Ovary (tissue), 9 donors: ENCODE measurements around the gene GNL3. TPM values are rescaled to one million over a fixed set of nuclear protein-coding genes. Genes with fewer than 3 reads are reported as not detected.
"Not testable (repeated sequence)": the region's sequence is repeated elsewhere in the genome, so short reads cannot be mapped to it uniquely, and the experiment has no call there.

Experiments used
- DNase-seq, 5 donors: peaks; one replicate each; pipeline ENCODE4 v3.0.0-alpha.2; 2019 to 2020
- H3K27ac ChIP-seq, 2 donors: fragments of 200-600 bp; one replicate each; pipeline versions ENCODE4 v1.5.1 to v1.8.0; 2019 to 2022
- H3K27me3 ChIP-seq: fragments of 200-600 bp; one replicate; pipeline ENCODE4 v1.8.0; 2022
- H3K36me3 ChIP-seq: fragments of 200-600 bp; sonication (generic); one replicate; pipeline ENCODE4 v1.5.1; 2019
- H3K4me1 ChIP-seq: one replicate; pipeline ENCODE4 v1.8.1; 2013; ENCODE audit warnings: mild to moderate bottlenecking, moderate library complexity; ENCODE audit not compliant: insufficient read depth
- H3K4me3 ChIP-seq: fragments of 200-600 bp; sonication (generic); one replicate; pipeline ENCODE4 v1.5.1; 2017
- H3K9me3 ChIP-seq, 2 donors: fragments of 200-600 bp in 1 of 2; sonication (generic) in 1 of 2; one replicate each; pipeline versions ENCODE4 v1.5.1 to v1.8.1; 2013 to 2019; ENCODE audit warnings: mild to moderate bottlenecking in 1 of 2, moderate library complexity in 1 of 2
- CTCF ChIP-seq, 3 donors: fragments of 450-650 bp in 2 of 3; fragments of 200-600 bp in 1 of 3; IDR thresholded peaks; one replicate each; pipeline versions ENCODE4 v1.5.1 to v1.8.0; 2016 to 2022; ENCODE audit warnings: antibody characterized with exemption in 3 of 3, mild to moderate bottlenecking in 1 of 3
- EP300 ChIP-seq: sonication (generic); formaldehyde crosslinking; IDR thresholded peaks from one replicate; pipeline ENCODE4 v1.6.1; 2017; ENCODE audit warnings: antibody characterized with exemption
- POLR2A ChIP-seq: fragments of 450-650 bp; IDR thresholded peaks from one replicate; pipeline ENCODE4 v1.6.1; 2017; ENCODE audit warnings: antibody characterized with exemption, mild to moderate bottlenecking, moderate library complexity
- WGBS, 3 donors: extraction: QIAGEN DNeasy Blood & Tissue Kit in 1 of 3; methylation state at CpG; one replicate each; pipeline versions ENCODE4 v1.1.5 to v1.1.7; 2013 to 2017; 5-methylcytosine and 5-hydroxymethylcytosine counted together
- intact Hi-C, 4 donors: fragments of 100-400 bp; cut with DNase I; formaldehyde crosslinking; loops; one replicate each; pipeline versions ENCODE4 v1.11.0 to v1.15.1; 2022 to 2023
- polyA plus RNA-seq, 2 donors: library from polyadenylated mRNA; stranded (reverse); fragments of 200-250 nt in 1 of 2; fragments of 350-450 nt in 1 of 2; fragmentation: Illumina TruSeq in 1 of 2; extraction: RNeasy Lipid Tissue Mini Kit (QIAGEN cat#74804) in 1 of 2; gene quantifications; one replicate each; pipeline ENCODE4 v1.2.3, GENCODE V29; 2013 to 2014
- total RNA-seq, 7 donors: library from RNA; depleted of rRNA in 2 of 7; stranded (reverse); fragments of >200 nt in 2 of 7; fragmentation: NEBNext Ultra II Directional in 3 of 7; extraction: Animal tissue kit (Norgen Biotek cat#: 25700) in 3 of 7; gene quantifications; one replicate each; pipeline versions ENCODE4 v1.1.0 to v1.2.4, GENCODE V29; 2016 to 2023
- donor health status: DM: no; HTN: no; CAD: no; lungs with moderate emphysema.
- donor health status: DM: no; HTN: no; CAD: no.
- donor health status: Bipolar disorder and iron deficiency.
- donor health status: DM: yes; HTN: yes; CAD: no.
- donor health status: DM: no; HTN: no; CAD: no.
- donor health status: DM: yes; HTN: yes; CAD: no.

Gene GNL3
- total and polyA plus RNA-seq, 9 donors: 39.6 to 82.7 (median 59.3) TPM

DNA sequence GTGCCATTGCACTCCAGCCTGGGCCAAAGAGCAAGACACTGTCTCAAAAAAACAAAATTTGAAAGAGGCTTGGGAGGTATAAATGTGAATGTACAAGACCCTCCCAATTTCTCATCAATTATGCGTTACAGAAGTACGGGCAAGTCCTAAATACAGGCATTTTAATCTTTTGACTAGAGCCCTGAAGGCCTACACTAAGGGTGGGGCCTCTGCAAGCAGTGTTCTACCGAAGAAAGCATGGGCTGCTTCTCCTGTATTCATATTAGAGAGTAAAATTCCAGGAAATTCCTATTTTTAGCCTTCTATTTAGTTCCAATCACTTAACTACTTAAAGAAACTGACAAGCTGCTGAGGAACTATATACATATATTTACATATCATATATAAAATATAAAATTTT is 25.8 kb upstream of the GNL3 start:
- Histone ChIP-seq H3K27me3 (no peaks in the 10 kb centered on the region), H3K4me3 (no peak overlapping the region), H3K36me3 (no peaks in the 10 kb centered on the region), H3K9me3 (no peaks in the 10 kb centered on the region), H3K4me1 (peaks cover 2% of the 10 kb centered on the region), H3K27ac (no peak overlapping the region)
- intact Hi-C loops: no loop called here
- WGBS, 3 donors: 60 to 88% (median 62%) methylated on average over 3 of the region's 3 CpGs
- DNase-seq: no peak
- TF ChIP-seq EP300 (no peak), CTCF (IDR thresholded peaks at IDR 0.05) (no peak), POLR2A (no peak)

DNA sequence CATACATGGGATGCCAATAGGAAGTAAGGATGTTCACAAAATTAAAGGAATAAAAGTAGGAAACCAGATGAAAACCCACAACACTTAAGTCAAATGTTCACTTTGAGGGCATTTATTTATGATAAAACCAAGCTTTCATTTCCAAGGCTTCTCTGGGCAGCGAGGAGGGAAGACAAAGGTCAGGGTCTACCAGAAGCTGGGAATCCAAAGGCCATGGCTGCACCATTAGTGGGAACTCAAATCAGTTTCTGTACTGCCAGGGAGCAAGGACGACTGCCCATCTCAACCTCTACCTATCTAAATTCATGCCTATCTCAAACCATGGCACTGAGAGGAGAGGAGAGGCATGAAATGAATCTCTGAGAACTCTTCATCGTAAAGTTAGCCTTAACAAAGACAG is 22.7 kb upstream of the GNL3 start:
- Histone ChIP-seq H3K9me3 (no peaks in the 10 kb centered on the region), H3K27me3 (no peaks in the 10 kb centered on the region), H3K27ac (no peak overlapping the region), H3K4me1 (peaks cover 4% of the 10 kb centered on the region), H3K36me3 (no peaks in the 10 kb centered on the region), H3K4me3 (no peak overlapping the region)
- TF ChIP-seq CTCF (IDR thresholded peaks at IDR 0.05) (no peak), POLR2A (no peak)
- DNase-seq: no peak
- intact Hi-C loops: no loop called here
- WGBS, 3 donors: 59 to 72% (median 70%) methylated on average over 3 of the region's 3 CpGs

- DNase-seq: peak in 4 of 5 donors; percentile 25 to 51 (median 32)
- WGBS, 3 donors: 20 to 28% (median 21%) methylated on average over 9 of the region's 9 CpGs
- TF ChIP-seq POLR2A: no peak
- TF ChIP-seq CTCF (IDR thresholded peaks at IDR 0.05): no peak
- TF ChIP-seq EP300: no peak
- Histone ChIP-seq H3K4me3 (no peak overlapping the region), H3K27ac (no peak overlapping the region), H3K36me3 (no peaks in the 10 kb centered on the region), H3K9me3 (no peaks in the 10 kb centered on the region), H3K27me3 (no peaks in the 10 kb centered on the region), H3K4me1 (peaks cover 4% of the 10 kb centered on the region)
- intact Hi-C loops: no loop called here
Measured at GRCh38 chr3:52670621-52671521, 15.0 kb upstream of the GNL3 start.

- H3K27ac ChIP-seq: no peak overlapping the region
- no peaks in the 10 kb centered on the region for H3K36me3 ChIP-seq
- WGBS, 3 donors: 41 to 54% (median 51%) methylated on average over 1 of the region's 1 CpG
Measured at GRCh38 chr3:52671676-52672075, 14.2 kb upstream of the GNL3 start.

DNA sequence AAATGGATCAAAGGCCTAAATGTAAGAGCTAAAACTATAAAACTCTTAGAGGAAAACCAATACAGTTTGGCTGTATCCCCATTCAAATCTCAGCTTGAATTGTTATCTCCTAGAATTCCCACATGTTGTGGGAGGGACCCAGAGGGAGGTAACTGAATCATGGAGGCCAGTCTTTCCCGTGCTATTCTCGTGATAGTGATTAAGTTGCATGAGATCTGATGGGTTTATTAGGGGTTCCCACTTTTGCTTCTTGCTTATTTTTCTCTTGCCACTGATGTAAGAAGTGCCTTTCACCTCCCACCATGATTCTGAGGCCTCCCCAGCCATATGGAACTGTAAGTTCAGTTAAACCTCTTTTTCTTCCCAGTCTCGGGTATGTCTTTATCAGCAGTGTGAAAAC is 9.6 kb upstream of the GNL3 start:
- H3K27me3 ChIP-seq, H3K9me3 ChIP-seq, intact Hi-C loops, H3K4me3 ChIP-seq, H3K36me3 ChIP-seq, DNase-seq, H3K4me1 ChIP-seq, H3K27ac ChIP-seq: not testable (repeated sequence)
- 28 to 68% (median 45%) methylated on average over 3 of the region's 3 CpGs for WGBS, 3 donors

More at GRCh38 chr3:52671676-52672075, 14.2 kb upstream of the GNL3 start:
- H3K27me3 ChIP-seq: no peaks in the 10 kb centered on the region
- H3K4me3 ChIP-seq: no peak overlapping the region
- H3K4me1 ChIP-seq: peaks cover 4% of the 10 kb centered on the region
- no peak for DNase-seq
- intact Hi-C loops: no loop called here
- TF ChIP-seq EP300 (no peak), POLR2A (no peak), CTCF (IDR thresholded peaks at IDR 0.05) (no peak)
- no peaks in the 10 kb centered on the region for H3K9me3 ChIP-seq
